ENCODE results near the gene KHDRBS1.

KHDRBS1 gene

GRCh38 chr1:31985430-31985829 lies 28.2 kb upstream of the KHDRBS1 start:
- H4K20me1 ChIP-seq (ENCODE audit: insufficient read depth, low read length, poor library complexity, severe bottlenecking): no peaks in the 10 kb centered on the region
- no peaks in the 10 kb centered on the region for H3K9me2 ChIP-seq (replicated peaks; ENCODE audit: low read depth, low read length)
- peak overlapping the region; percentile 62 for H3K4me2 ChIP-seq (ENCODE audit: low read depth, low read length, poor library complexity, severe bottlenecking)
- peaks cover 61% of the 10 kb centered on the region for H3K4me1 ChIP-seq (ENCODE audit: insufficient read depth, low read length, poor library complexity, severe bottlenecking)
- peak overlapping the region; percentile 62 for H3K9ac ChIP-seq (ENCODE audit: low read depth, low read length, poor library complexity, severe bottlenecking)
- no peaks in the 10 kb centered on the region for H3K27me3 ChIP-seq (ENCODE audit: insufficient read depth, low read length, poor library complexity, severe bottlenecking)
- no peak for TF ChIP-seq EZH2phosphoT487 (IDR thresholded peaks at IDR 0.05; ENCODE audit: borderline replicate concordance)
- peaks cover 5% of the 10 kb centered on the region; the same call in 1 of the 2 replicates for H3F3A ChIP-seq (ENCODE audit: low read depth)
- H3K36me3 ChIP-seq (ENCODE audit: insufficient read depth, low read length): no peaks in the 10 kb centered on the region
- H3K79me2 ChIP-seq (ENCODE audit: insufficient read depth, low read length): no peaks in the 10 kb centered on the region
- no peaks in the 10 kb centered on the region for H3K9me3 ChIP-seq (ENCODE audit: insufficient read depth, low read depth, low read length)
- peak overlapping the region; percentile 74 for H2AFZ ChIP-seq (ENCODE audit: low read length)
- H3K4me3 ChIP-seq (ENCODE audit: low read length, poor library complexity, severe bottlenecking): peak overlapping the region; percentile 28

- H3K4me1 ChIP-seq (ENCODE audit: insufficient read depth, low read length, poor library complexity, severe bottlenecking): peaks cover 45% of the 10 kb centered on the region
- no peaks in the 10 kb centered on the region for H3K36me3 ChIP-seq (ENCODE audit: insufficient read depth, low read length)
These were observed 26.5 kb upstream of the KHDRBS1 start for GRCh38 chr1:31987135-31987619.

GRCh38 chr1:31989964-31990363 lies 23.7 kb upstream of the KHDRBS1 start:
- Histone ChIP-seq H3K27me3 (ENCODE audit: insufficient read depth, low read length, poor library complexity, severe bottlenecking) (no peaks in the 10 kb centered on the region), H3K36me3 (ENCODE audit: insufficient read depth, low read length) (no peaks in the 10 kb centered on the region), H4K20me1 (ENCODE audit: insufficient read depth, low read length, poor library complexity, severe bottlenecking) (no peaks in the 10 kb centered on the region), H3K79me2 (ENCODE audit: insufficient read depth, low read length) (no peaks in the 10 kb centered on the region), H3K9me3 (ENCODE audit: insufficient read depth, low read depth, low read length) (no peaks in the 10 kb centered on the region), H3K9ac (ENCODE audit: low read depth, low read length, poor library complexity, severe bottlenecking) (no peak overlapping the region), H3K4me3 (ENCODE audit: low read length, poor library complexity, severe bottlenecking) (no peak overlapping the region), H3K4me1 (ENCODE audit: insufficient read depth, low read length, poor library complexity, severe bottlenecking) (peaks cover 22% of the 10 kb centered on the region), H3F3A (ENCODE audit: low read depth) (0 out of 2 replicates have a peak, but pooled peaks cover 2% of the 10 kb centered on the region), H2AFZ (ENCODE audit: low read length) (no peak overlapping the region), H3K9me2 (replicated peaks; ENCODE audit: low read depth, low read length) (no peaks in the 10 kb centered on the region), H3K4me2 (ENCODE audit: low read depth, low read length, poor library complexity, severe bottlenecking) (no peak overlapping the region)
- TF ChIP-seq CTCF (conservative IDR thresholded peaks at IDR 0.05; ENCODE audit: low read length): no peak
- TF ChIP-seq EZH2phosphoT487 (IDR thresholded peaks at IDR 0.05; ENCODE audit: borderline replicate concordance): no peak

More at GRCh38 chr1:31987135-31987619, 26.5 kb upstream of the KHDRBS1 start:
- no peaks in the 10 kb centered on the region for H3K9me2 ChIP-seq (replicated peaks; ENCODE audit: low read depth, low read length)
- H2AFZ ChIP-seq (ENCODE audit: low read length): peak overlapping the region; percentile 76
- peak overlapping the region; percentile 25 for H3K9ac ChIP-seq (ENCODE audit: low read depth, low read length, poor library complexity, severe bottlenecking)
- H3K4me2 ChIP-seq (ENCODE audit: low read depth, low read length, poor library complexity, severe bottlenecking): no peak overlapping the region
- H3K79me2 ChIP-seq (ENCODE audit: insufficient read depth, low read length): no peaks in the 10 kb centered on the region
- no peak overlapping the region for H3K4me3 ChIP-seq (ENCODE audit: low read length, poor library complexity, severe bottlenecking)
- H4K20me1 ChIP-seq (ENCODE audit: insufficient read depth, low read length, poor library complexity, severe bottlenecking): no peaks in the 10 kb centered on the region
- H3K9me3 ChIP-seq (ENCODE audit: insufficient read depth, low read depth, low read length): no peaks in the 10 kb centered on the region
- TF ChIP-seq CTCF (conservative IDR thresholded peaks at IDR 0.05; ENCODE audit: low read length): no peak
- no peak for TF ChIP-seq EZH2phosphoT487 (IDR thresholded peaks at IDR 0.05; ENCODE audit: borderline replicate concordance)
- H3K27me3 ChIP-seq (ENCODE audit: insufficient read depth, low read length, poor library complexity, severe bottlenecking): no peaks in the 10 kb centered on the region
- 0 out of 2 replicates have a peak, but pooled peaks cover 5% of the 10 kb centered on the region for H3F3A ChIP-seq (ENCODE audit: low read depth)

GRCh38 chr1:31991182-31991581 lies 22.5 kb upstream of the KHDRBS1 start:
- Histone ChIP-seq H2AFZ (ENCODE audit: low read length) (no peak overlapping the region), H3K9me3 (ENCODE audit: insufficient read depth, low read depth, low read length) (no peaks in the 10 kb centered on the region), H3F3A (ENCODE audit: low read depth) (no peaks in the 10 kb centered on the region), H3K27me3 (ENCODE audit: insufficient read depth, low read length, poor library complexity, severe bottlenecking) (no peaks in the 10 kb centered on the region), H3K9ac (ENCODE audit: low read depth, low read length, poor library complexity, severe bottlenecking) (no peak overlapping the region), H3K4me2 (ENCODE audit: low read depth, low read length, poor library complexity, severe bottlenecking) (no peak overlapping the region), H4K20me1 (ENCODE audit: insufficient read depth, low read length, poor library complexity, severe bottlenecking) (no peaks in the 10 kb centered on the region), H3K79me2 (ENCODE audit: insufficient read depth, low read length) (no peaks in the 10 kb centered on the region), H3K4me1 (ENCODE audit: insufficient read depth, low read length, poor library complexity, severe bottlenecking) (peaks cover 12% of the 10 kb centered on the region), H3K4me3 (ENCODE audit: low read length, poor library complexity, severe bottlenecking) (no peak overlapping the region), H3K36me3 (ENCODE audit: insufficient read depth, low read length) (no peaks in the 10 kb centered on the region), H3K9me2 (replicated peaks; ENCODE audit: low read depth, low read length) (no peaks in the 10 kb centered on the region)
- TF ChIP-seq EZH2phosphoT487 (IDR thresholded peaks at IDR 0.05; ENCODE audit: borderline replicate concordance) (no peak), CTCF (conservative IDR thresholded peaks at IDR 0.05; ENCODE audit: low read length) (no peak)

All from Loucy (cell line).